Measurements from ENCODE around the gene GLE1.

GLE1 gene, protein sequence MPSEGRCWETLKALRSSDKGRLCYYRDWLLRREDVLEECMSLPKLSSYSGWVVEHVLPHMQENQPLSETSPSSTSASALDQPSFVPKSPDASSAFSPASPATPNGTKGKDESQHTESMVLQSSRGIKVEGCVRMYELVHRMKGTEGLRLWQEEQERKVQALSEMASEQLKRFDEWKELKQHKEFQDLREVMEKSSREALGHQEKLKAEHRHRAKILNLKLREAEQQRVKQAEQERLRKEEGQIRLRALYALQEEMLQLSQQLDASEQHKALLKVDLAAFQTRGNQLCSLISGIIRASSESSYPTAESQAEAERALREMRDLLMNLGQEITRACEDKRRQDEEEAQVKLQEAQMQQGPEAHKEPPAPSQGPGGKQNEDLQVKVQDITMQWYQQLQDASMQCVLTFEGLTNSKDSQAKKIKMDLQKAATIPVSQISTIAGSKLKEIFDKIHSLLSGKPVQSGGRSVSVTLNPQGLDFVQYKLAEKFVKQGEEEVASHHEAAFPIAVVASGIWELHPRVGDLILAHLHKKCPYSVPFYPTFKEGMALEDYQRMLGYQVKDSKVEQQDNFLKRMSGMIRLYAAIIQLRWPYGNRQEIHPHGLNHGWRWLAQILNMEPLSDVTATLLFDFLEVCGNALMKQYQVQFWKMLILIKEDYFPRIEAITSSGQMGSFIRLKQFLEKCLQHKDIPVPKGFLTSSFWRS

DNA sequence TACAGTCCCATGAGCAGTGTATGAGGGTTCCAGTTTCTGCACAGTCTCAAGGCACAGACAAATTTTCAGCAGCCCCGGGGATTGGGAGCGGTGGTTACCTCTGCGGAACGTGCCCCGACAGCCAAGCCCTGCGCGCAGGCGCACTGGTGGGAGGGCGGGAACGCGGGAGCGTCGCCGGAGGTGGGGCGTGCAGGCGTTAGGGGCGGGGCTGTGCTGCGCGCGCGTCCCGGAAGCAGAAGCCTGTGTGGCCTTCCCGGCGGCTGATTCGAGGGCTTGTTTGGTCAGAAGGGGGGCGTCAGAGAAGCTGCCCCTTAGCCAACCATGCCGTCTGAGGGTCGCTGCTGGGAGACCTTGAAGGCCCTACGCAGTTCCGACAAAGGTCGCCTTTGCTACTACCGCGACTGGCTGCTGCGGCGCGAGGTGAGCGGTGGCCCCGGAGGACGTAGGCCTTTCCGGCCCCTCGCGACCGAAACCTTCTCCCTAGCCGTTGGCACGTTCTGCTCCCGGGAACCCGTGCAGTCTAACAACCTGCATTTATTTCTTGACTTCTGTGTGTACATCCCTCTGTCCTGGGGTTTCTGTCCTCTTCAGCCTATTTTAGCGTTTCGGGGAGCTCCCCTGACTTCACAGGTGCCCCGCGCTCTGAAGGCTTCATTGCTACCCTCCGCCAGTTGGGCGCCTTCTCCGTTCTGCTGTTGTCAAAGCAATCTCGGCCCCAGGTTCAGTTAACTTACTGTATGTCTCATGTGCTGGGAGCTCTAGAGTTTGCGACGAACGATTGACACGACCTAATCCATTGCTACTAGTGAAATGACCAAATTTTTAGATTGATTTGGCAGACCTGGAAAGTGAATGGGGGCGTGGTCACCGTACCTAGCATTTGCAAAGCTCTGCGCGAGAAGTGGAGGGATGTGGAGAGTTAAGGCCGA, at the start of gene GLE1:
TSS of gene GLE1 (plus strand) at position 235 of the 929 bp plus-strand sequence. CDS start at position 322, 87 bp downstream.
- peak; percentile 81 for DNase-seq
- H3K27ac ChIP-seq: peak within 1 kb of the TSS; percentile 46
- in situ Hi-C loops (cut with HindIII; ENCODE audit: low pct_ligation_motif_present, low sequenced_read_pairs): no loop called here
- TF ChIP-seq, protein P1, sequence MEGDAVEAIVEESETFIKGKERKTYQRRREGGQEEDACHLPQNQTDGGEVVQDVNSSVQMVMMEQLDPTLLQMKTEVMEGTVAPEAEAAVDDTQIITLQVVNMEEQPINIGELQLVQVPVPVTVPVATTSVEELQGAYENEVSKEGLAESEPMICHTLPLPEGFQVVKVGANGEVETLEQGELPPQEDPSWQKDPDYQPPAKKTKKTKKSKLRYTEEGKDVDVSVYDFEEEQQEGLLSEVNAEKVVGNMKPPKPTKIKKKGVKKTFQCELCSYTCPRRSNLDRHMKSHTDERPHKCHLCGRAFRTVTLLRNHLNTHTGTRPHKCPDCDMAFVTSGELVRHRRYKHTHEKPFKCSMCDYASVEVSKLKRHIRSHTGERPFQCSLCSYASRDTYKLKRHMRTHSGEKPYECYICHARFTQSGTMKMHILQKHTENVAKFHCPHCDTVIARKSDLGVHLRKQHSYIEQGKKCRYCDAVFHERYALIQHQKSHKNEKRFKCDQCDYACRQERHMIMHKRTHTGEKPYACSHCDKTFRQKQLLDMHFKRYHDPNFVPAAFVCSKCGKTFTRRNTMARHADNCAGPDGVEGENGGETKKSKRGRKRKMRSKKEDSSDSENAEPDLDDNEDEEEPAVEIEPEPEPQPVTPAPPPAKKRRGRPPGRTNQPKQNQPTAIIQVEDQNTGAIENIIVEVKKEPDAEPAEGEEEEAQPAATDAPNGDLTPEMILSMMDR (IDR thresholded peaks at IDR 0.05; ENCODE audit: low read depth, low read length, missing control alignments): no peak
- peaks cover 19% of the 10 kb centered on the region for H3K36me3 ChIP-seq (replicated peaks)
- H3K27me3 ChIP-seq (replicated peaks): no peaks in the 10 kb centered on the region
- H3K4me3 ChIP-seq (ENCODE audit: low read depth, low read length): peak within 1 kb of the TSS; percentile 98

DNA sequence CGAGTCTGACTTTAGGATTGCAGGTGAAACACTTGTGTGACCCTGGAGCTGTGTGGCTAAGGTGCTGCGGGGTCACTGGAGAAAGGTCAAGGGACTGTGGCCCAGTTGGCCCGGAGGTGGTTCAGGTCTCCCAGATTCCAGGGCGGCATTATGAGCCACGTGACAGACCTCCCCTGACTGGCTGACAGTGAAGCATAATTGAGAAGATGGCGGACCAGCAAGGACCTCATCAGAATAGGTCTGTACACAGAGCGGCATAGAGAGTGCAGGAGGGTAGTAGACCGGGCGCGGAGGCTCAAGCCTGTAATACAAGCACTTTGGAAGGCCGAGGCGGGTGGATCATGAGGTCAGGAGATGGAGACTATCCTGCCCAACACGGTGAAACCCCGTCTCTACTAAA, 49.5 kb upstream of the GLE1 start:
- in situ Hi-C loops (cut with HindIII; ENCODE audit: low pct_ligation_motif_present, low sequenced_read_pairs): no loop called here

DNA sequence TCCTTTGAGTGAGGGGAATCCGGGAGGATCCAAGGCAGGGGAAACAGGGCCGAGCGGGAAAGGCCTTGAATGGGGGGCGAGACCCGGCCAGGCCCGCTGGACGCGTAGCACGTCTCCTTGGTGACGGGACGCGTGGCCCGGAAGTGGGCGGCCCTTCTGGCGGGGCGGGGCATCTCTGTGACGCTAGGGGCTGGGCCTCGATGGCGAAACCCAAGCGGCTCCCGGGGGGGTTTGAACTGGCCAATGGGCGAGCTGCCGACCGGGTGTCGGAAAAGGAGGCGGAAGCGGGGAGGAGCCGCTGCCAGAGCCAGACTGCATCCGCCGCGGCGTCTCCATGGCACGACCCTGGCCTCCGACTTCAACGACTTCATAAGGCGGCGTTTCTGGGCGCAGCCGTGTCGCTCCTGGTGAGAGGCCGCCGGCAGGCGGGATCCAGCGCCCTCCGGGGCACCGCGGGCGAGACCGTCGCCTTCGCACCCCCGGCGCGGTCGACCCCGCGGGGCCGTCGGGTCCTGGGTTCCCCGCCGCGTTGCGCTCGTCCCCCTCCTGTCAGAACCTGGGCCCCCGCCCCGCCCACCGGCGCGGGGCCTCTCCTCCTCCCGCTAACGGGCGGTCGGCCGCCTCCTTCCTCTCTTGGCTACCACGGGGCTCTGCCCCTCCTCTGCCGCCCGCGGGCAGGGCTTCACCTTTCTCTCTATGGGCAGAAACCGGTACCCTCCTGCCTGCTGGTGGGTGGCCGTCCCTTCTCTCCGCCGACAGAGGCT, 48.5 kb upstream of the GLE1 start, which contains the start of gene ODF2:
TSS of gene ODF2 (plus strand) at position 158 of the 764 bp plus-strand sequence. CDS start at position 244, 86 bp downstream.
- peak within 1 kb of the TSS; percentile 75 for H3K4me3 ChIP-seq (ENCODE audit: low read depth, low read length)
- in situ Hi-C loops (cut with HindIII; ENCODE audit: low pct_ligation_motif_present, low sequenced_read_pairs): no loop called here
- DNase-seq: peak; percentile 95
- no peaks in the 10 kb centered on the region for H3K27me3 ChIP-seq (replicated peaks)
- TF ChIP-seq, protein P1 (IDR thresholded peaks at IDR 0.05; ENCODE audit: low read depth, low read length, missing control alignments): no peak
- H3K36me3 ChIP-seq (replicated peaks): peaks cover 9% of the 10 kb centered on the region
- H3K27ac ChIP-seq: peak within 1 kb of the TSS; percentile 58

More for the DNA sequence above, 49.5 kb upstream of the GLE1 start:
- TF ChIP-seq, protein P1 (IDR thresholded peaks at IDR 0.05; ENCODE audit: low read depth, low read length, missing control alignments): no peak
- DNase-seq: no peak
- Histone ChIP-seq H3K36me3 (replicated peaks) (peaks cover under 1% of the 10 kb centered on the region), H3K4me3 (ENCODE audit: low read depth, low read length) (no peak overlapping the region), H3K27me3 (replicated peaks) (no peaks in the 10 kb centered on the region), H3K27ac (no peak overlapping the region)

DNA sequence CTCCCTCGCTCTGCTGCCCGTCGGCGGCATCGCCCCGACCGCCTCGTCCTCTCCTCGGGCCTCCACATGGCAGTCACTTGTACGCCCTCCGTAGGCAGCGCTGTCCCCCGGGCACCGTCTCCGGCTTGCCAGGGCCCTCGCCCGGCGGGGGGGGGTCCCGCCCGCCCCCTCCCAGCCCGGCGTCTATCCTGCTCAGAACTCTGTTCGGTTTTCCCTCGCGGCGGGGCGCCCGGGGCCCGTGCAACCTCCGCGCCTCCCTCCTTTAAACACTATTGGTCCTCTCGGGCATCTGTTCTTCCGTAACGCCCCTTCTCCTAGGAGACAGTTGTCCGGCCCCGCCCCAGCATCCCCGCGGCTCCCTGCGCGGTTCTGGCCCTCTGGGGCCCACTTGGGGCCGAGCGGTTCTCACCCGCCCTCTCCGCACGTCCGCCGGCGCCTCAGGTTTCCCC, 47.9 kb upstream of the GLE1 start:
- TF ChIP-seq, protein P1 (IDR thresholded peaks at IDR 0.05; ENCODE audit: low read depth, low read length, missing control alignments): no peak
- in situ Hi-C loops (cut with HindIII; ENCODE audit: low pct_ligation_motif_present, low sequenced_read_pairs): no loop called here
- DNase-seq: peak; percentile 70

DNA sequence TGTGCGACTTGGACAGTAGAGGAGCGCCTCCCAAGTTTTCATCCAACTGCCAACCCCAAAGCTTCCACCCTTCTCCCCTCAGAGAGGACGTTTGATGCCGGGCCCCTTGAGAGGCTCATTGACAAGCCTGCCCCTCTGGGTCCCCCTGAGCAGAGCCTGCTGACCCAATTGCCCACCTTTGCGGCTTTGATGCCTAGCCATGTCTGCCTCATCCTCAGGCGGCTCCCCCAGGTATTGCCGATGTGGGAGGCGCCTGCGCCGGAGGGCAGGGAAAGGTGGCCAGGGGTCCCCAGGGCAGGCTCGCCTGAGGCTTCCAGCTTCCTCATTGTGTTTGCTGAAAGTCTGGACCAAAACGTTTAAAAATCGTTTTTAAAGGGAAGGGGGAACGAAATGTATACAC, 47.3 kb upstream of the GLE1 start:
- in situ Hi-C loops (cut with HindIII; ENCODE audit: low pct_ligation_motif_present, low sequenced_read_pairs): no loop called here

More for the DNA sequence above, 47.9 kb upstream of the GLE1 start:
- Histone ChIP-seq H3K36me3 (replicated peaks) (peaks cover 12% of the 10 kb centered on the region), H3K27ac (peak overlapping the region; percentile 58), H3K27me3 (replicated peaks) (no peaks in the 10 kb centered on the region), H3K4me3 (ENCODE audit: low read depth, low read length) (peak overlapping the region; percentile 75)

More for the DNA sequence above, 47.3 kb upstream of the GLE1 start:
- Histone ChIP-seq H3K36me3 (replicated peaks) (peaks cover 14% of the 10 kb centered on the region), H3K27ac (no peak overlapping the region), H3K27me3 (replicated peaks) (no peaks in the 10 kb centered on the region), H3K4me3 (ENCODE audit: low read depth, low read length) (peak overlapping the region; percentile 75)
- no peak for DNase-seq
- TF ChIP-seq, protein P1 (IDR thresholded peaks at IDR 0.05; ENCODE audit: low read depth, low read length, missing control alignments): no peak

Data from brain microvascular endothelial cell (primary cell).